ENCODE data around the gene STX2.

Gene STX2

DNA sequence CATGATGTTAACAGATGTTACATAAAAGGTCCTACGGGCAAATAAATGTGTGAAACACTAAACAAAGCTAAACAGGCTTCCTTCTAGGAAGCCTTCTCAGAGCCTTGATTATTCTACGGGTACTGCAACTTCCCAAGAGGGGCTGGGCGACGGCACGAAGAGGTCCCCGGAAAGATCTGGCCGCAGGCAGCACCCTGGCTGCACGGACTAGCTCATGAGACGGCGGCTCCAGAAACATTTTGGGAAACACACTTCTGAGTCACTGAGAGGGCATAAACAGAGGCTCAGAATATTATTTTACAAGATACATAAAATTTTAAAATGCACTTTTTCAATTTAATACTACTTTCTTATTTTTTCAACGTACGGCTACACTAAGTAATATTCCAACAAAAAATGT lies 19.4 kb downstream of the STX2 start:
- no peak overlapping the region for H3K4me3 ChIP-seq (ENCODE audit: low read length)
- TF ChIP-seq, protein P1, sequence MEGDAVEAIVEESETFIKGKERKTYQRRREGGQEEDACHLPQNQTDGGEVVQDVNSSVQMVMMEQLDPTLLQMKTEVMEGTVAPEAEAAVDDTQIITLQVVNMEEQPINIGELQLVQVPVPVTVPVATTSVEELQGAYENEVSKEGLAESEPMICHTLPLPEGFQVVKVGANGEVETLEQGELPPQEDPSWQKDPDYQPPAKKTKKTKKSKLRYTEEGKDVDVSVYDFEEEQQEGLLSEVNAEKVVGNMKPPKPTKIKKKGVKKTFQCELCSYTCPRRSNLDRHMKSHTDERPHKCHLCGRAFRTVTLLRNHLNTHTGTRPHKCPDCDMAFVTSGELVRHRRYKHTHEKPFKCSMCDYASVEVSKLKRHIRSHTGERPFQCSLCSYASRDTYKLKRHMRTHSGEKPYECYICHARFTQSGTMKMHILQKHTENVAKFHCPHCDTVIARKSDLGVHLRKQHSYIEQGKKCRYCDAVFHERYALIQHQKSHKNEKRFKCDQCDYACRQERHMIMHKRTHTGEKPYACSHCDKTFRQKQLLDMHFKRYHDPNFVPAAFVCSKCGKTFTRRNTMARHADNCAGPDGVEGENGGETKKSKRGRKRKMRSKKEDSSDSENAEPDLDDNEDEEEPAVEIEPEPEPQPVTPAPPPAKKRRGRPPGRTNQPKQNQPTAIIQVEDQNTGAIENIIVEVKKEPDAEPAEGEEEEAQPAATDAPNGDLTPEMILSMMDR (IDR thresholded peaks at IDR 0.05; ENCODE audit: insufficient read depth, low read depth, low read length, missing control alignments), result no peak
- DNase-seq (ENCODE audit: low read depth), result no peak

DNA sequence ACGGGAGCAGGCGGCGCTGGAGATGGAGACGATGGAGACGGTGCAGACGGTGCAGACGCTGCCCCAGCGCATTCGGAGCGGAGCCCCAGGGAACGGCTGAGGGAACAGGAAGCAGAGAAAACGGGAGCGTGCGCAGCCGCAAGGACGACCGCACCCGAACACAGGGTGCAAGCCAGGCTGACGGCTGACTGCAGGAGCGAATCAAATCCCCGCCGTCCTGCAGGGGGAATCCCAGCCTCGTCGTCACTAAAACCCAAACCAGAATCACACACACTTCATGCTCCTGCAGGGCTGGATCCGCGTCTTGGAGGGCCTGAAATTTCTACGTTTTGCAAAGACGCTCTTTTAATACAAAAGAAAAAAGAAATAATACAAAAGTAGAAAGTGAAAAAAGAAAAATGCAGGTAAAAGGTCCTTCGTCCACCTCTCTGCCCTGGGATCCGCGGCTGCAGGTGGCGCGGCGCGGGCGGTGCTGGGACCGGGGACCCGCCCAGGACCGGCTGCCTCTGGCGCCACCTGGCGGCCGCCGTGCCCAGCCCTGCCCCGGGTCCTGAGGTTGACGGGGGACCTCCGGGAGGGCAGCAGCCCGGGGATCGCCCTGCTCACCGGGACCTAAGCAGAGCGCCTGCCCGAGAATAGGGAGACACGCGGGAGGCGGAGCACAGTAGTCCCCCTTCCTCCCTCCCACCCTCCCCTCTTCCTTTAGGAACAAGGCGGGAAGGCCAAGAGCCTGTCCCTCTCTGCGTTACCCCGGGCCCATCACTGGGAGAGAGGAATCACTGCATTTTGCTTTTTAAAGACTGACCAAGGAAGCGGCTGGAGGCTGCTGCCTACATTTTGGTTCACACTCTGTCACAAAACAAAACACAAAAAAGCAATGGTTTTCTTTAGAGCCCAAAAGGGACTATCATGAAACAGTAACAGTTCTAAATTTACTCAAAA lies 20.1 kb downstream of the STX2 start:
- TF ChIP-seq, protein P1 (IDR thresholded peaks at IDR 0.05; ENCODE audit: insufficient read depth, low read depth, low read length, missing control alignments), result peak; percentile 53
- H3K4me3 ChIP-seq (ENCODE audit: low read length), result peak overlapping the region; percentile 53
- peak; percentile 83 for DNase-seq (ENCODE audit: low read depth)

DNA sequence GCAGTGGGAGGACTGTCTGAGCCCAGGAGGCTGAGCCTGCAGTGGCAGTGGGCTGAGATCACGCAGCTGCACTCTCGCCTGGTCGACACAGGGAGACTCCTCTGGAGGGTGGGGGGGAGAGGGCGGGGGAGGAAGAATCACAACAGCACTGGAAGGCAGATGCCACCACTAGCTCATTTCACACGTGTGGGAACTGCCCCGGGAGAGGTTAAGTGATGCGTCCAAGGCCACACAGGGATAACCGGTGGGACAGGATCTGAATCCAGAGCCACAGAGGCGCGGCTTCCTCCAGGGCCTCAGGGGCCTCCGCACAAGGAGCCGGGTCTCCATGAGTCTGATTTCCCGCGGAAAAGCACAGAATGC lies 20.8 kb downstream of the STX2 start:
- H3K4me3 ChIP-seq (ENCODE audit: low read length), result peak overlapping the region; percentile 53
- DNase-seq (ENCODE audit: low read depth), result peak; percentile 78
- TF ChIP-seq, protein P1 (IDR thresholded peaks at IDR 0.05; ENCODE audit: insufficient read depth, low read depth, low read length, missing control alignments), result no peak

DNA sequence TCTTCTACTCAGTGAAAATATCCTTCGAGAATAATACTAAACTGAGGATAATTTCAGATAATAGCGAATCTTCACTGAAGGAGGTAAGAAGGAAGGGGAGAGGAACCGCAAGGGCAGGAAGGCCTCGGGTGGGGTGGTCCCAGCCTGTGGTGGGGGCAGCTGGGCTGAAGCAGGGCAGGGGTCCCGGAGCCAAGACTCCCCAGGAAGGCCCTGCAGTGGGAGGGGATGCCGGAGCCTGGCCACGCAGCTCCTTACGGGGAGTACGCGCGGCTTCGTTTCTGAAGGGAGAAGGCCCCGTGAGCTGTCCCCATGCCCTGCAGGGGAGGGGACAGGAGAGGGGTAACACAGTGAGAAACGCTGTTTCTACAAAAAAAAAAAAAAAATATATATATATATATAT lies 21.2 kb downstream of the STX2 start:
- no peak for DNase-seq (ENCODE audit: low read depth)
- no peak overlapping the region for H3K4me3 ChIP-seq (ENCODE audit: low read length)
- TF ChIP-seq, protein P1 (IDR thresholded peaks at IDR 0.05; ENCODE audit: insufficient read depth, low read depth, low read length, missing control alignments), result no peak

DNA sequence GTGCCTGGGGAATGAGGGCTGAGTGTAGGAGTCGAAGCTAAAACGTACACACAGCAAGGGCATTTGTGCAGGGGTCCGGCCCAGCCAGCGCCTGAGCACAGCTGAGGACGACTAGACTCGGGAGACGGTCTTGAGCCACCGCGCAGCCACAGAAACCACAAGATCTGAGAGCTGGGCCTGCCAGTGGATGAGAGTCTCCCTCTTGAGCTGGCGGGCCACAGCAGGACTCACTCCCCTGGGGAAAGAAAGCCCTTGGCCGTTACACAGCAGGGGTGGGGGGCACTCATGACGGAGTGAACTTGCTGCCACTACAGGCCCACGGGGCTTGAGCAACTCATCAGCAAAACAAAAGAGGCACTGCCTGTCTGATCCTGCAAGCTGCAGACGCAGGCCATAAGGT lies 23.0 kb downstream of the STX2 start:
- H3K4me3 ChIP-seq (ENCODE audit: low read length), result no peak overlapping the region
- TF ChIP-seq, protein P1 (IDR thresholded peaks at IDR 0.05; ENCODE audit: insufficient read depth, low read depth, low read length, missing control alignments), result no peak
- DNase-seq (ENCODE audit: low read depth), result no peak

DNA sequence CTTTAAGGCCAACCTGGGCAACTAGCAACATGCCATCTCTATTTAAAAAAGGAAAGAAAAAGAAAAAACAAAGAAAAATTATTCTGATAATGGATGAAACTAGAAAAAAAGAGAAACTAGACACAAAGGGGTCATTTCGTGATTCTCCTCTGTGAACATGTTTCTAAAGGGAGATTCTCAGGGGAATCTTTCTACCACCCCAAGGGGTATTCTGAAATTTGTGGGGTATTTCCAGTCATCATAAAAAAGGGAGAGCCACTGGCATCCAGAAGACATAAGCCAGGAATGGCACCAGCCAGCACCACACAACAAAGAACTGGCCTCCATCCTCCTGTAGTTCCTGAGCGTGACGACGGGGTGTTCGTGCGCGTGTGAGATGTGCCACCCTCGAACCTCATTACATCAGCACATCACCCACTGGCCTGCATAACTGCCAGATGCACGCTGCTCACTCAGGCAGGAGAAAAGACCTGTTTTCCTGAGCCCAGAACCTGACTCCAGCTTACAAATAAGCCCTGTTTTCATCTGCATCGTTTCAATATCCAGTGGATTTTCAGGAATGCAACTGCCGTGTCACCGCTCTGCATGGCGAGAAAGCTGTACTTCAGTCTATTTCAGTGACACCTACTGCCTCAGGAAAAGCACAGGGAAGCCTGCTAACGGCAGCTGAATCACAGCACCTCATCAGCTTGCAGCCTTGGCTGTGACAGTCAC lies 23.9 kb downstream of the STX2 start:
- TF ChIP-seq, protein P1 (IDR thresholded peaks at IDR 0.05; ENCODE audit: insufficient read depth, low read depth, low read length, missing control alignments), result no peak
- H3K4me3 ChIP-seq (ENCODE audit: low read length), result no peak overlapping the region
- DNase-seq (ENCODE audit: low read depth), result no peak

Data from epithelial cell of esophagus (primary cell).